ENCODE measurements around the gene TIMM13. TPM values are rescaled to one million over a fixed set of nuclear protein-coding genes. Genes with fewer than 3 reads are reported as not detected.

Gene TIMM13
- total and polyA plus RNA-seq, 4 donors, result 27.2 to 103 (median 80.8) TPM

DNA sequence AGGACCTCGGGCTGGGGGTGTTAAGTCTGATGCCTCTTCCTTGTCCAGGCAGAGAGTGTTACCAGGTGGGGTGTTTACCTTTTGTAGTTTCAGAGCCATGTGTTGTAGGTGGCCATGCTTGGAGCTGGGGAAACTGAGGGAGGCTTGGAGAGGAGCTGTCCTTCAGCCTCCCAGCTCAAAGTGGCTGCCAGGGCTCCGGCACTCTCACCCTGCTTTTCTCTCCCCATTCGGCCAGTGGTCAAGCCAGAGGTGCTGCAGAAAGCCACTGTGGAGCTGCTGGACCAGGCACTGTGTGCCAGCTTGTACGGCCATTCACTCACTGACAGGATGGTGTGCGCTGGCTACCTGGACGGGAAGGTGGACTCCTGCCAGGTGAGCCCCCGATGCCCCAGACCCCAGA lies 17.4 kb downstream of the TIMM13 start:
- H3K27ac ChIP-seq (ENCODE audit: low read depth in 1 of 2, low read length in 1 of 2), result no peak overlapping the region
- no peaks in the 10 kb centered on the region for H3K27me3 ChIP-seq (ENCODE audit: control insufficient read depth in 3 of 3, insufficient read depth in 3 of 3, low read length in 2 of 3)
- ATAC-seq (ENCODE audit: insufficient read depth, low FRiP score), result no peak
- H3K9me3 ChIP-seq (ENCODE audit: control insufficient read depth in 4 of 4, insufficient read depth in 3 of 4, low read length in 3 of 4), result peaks cover 0 to 5% (median 0%) of the 10 kb centered on the region in 4 donors
- H3K9ac ChIP-seq (ENCODE audit: insufficient read depth in 1 of 2, low read length in 2 of 2), result no peak overlapping the region
- no peaks in the 10 kb centered on the region for H3K36me3 ChIP-seq (ENCODE audit: control insufficient read depth in 4 of 4, insufficient read depth in 4 of 4, low read length in 4 of 4)
- TF ChIP-seq, protein P1, sequence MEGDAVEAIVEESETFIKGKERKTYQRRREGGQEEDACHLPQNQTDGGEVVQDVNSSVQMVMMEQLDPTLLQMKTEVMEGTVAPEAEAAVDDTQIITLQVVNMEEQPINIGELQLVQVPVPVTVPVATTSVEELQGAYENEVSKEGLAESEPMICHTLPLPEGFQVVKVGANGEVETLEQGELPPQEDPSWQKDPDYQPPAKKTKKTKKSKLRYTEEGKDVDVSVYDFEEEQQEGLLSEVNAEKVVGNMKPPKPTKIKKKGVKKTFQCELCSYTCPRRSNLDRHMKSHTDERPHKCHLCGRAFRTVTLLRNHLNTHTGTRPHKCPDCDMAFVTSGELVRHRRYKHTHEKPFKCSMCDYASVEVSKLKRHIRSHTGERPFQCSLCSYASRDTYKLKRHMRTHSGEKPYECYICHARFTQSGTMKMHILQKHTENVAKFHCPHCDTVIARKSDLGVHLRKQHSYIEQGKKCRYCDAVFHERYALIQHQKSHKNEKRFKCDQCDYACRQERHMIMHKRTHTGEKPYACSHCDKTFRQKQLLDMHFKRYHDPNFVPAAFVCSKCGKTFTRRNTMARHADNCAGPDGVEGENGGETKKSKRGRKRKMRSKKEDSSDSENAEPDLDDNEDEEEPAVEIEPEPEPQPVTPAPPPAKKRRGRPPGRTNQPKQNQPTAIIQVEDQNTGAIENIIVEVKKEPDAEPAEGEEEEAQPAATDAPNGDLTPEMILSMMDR (IDR thresholded peaks at IDR 0.05; ENCODE audit: control extremely low read depth, extremely low read depth), result no peak
- H3K4me1 ChIP-seq (ENCODE audit: control insufficient read depth in 5 of 5, insufficient read depth in 5 of 5, low read length in 5 of 5), result no peaks in the 10 kb centered on the region
- DNase-seq, result no peak
- H3K4me3 ChIP-seq, result no peak overlapping the region
- 91 to 92% methylated on average over 7 of the region's 7 CpGs for WGBS, 2 donors

DNA sequence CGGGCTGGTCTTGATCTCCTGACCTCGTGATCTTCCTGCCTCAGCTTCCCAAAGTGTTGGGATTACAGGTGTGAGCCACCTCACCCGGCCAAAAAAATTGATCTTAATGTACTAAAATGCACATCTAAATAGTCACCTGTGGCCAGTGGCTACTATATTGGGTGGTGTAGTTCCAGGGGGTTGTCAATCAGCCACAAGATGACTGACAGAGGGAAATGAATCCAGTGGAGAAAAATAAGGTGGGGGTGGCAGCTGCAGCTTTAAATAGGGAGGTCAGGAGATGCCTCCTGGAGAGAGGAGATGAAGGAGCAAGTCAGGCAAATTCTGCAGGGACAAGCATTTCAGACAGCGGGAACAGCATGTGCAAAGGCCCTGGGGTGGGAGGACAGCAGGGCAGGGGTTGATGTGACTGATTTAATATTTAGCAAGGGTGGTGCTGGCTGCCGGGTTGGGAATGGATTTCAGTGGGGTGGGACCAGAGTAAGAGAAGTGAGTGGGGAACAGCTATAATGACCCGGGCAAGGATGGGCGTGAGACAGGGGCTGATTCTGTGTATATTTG lies 18.0 kb downstream of the TIMM13 start:
- no peaks in the 10 kb centered on the region for H3K4me1 ChIP-seq (ENCODE audit: control insufficient read depth in 5 of 5, insufficient read depth in 5 of 5, low read length in 5 of 5)

DNA sequence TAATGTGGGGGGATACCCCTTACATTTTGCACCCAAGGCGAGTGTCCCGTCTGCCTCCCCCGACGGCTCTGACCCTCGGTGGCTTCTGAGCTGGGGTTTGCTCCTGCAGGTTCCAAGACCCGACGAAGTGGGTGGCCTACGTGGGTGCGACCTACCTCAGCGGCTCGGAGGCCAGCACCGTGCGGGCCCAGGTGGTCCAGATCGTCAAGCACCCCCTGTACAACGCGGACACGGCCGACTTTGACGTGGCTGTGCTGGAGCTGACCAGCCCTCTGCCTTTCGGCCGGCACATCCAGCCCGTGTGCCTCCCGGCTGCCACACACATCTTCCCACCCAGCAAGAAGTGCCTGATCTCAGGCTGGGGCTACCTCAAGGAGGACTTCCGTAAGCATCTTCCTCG lies 19.1 kb downstream of the TIMM13 start:
- H3K36me3 ChIP-seq (ENCODE audit: control insufficient read depth in 4 of 4, insufficient read depth in 4 of 4, low read length in 4 of 4), result no peaks in the 10 kb centered on the region
- TF ChIP-seq, protein P1 (IDR thresholded peaks at IDR 0.05; ENCODE audit: control extremely low read depth, extremely low read depth), result no peak
- no peaks in the 10 kb centered on the region for H3K4me1 ChIP-seq (ENCODE audit: control insufficient read depth in 5 of 5, insufficient read depth in 5 of 5, low read length in 5 of 5)
- H3K27ac ChIP-seq (ENCODE audit: low read depth in 1 of 2, low read length in 1 of 2), result no peak overlapping the region
- no peak overlapping the region for H3K4me3 ChIP-seq
- H3K9ac ChIP-seq (ENCODE audit: insufficient read depth in 1 of 2, low read length in 2 of 2), result no peak overlapping the region
- no peak for ATAC-seq (ENCODE audit: insufficient read depth, low FRiP score)
- 79 to 87% methylated on average over 25 of the region's 25 CpGs for WGBS, 2 donors
- DNase-seq, result no peak
- peaks cover 0 to 5% (median 0%) of the 10 kb centered on the region in 4 donors for H3K9me3 ChIP-seq (ENCODE audit: control insufficient read depth in 4 of 4, insufficient read depth in 3 of 4, low read length in 3 of 4)
- H3K27me3 ChIP-seq (ENCODE audit: control insufficient read depth in 3 of 3, insufficient read depth in 3 of 3, low read length in 2 of 3), result no peaks in the 10 kb centered on the region

More for the DNA sequence above, 18.0 kb downstream of the TIMM13 start:
- ATAC-seq (ENCODE audit: insufficient read depth, low FRiP score) (no peak), DNase-seq (no peak)
- H3K4me3 ChIP-seq, result no peak overlapping the region
- TF ChIP-seq, protein P1 (IDR thresholded peaks at IDR 0.05; ENCODE audit: control extremely low read depth, extremely low read depth), result no peak
- H3K27ac ChIP-seq (ENCODE audit: low read depth in 1 of 2, low read length in 1 of 2), result no peak overlapping the region
- peaks cover 0 to 5% (median 0%) of the 10 kb centered on the region in 4 donors for H3K9me3 ChIP-seq (ENCODE audit: control insufficient read depth in 4 of 4, insufficient read depth in 3 of 4, low read length in 3 of 4)
- H3K9ac ChIP-seq (ENCODE audit: insufficient read depth in 1 of 2, low read length in 2 of 2), result no peak overlapping the region
- 87 to 96% methylated on average over 7 of the region's 7 CpGs for WGBS, 2 donors
- H3K36me3 ChIP-seq (ENCODE audit: control insufficient read depth in 4 of 4, insufficient read depth in 4 of 4, low read length in 4 of 4), result no peaks in the 10 kb centered on the region
- no peaks in the 10 kb centered on the region for H3K27me3 ChIP-seq (ENCODE audit: control insufficient read depth in 3 of 3, insufficient read depth in 3 of 3, low read length in 2 of 3)

DNA sequence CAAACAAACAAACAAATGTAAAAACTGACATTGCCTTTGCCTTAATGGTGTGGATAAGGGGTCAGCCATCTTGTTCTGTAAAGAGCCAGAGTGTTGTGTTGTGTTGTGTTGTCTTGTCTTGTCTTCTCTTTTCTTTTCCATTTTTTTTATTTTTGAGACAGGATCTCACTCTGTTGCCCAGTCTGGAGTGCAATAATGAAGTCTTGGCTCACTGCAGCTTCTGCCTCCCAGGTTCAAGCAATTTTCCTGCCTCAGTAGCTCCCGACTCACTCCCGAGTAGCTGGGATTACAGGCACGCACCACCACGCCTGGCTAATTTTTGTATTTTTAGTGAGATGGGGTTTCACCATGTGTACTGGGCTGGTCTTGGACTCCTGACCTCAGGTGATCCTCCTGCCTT lies 27.8 kb downstream of the TIMM13 start:
- no peak overlapping the region for H3K9ac ChIP-seq (ENCODE audit: insufficient read depth in 1 of 2, low read length in 2 of 2)
- H3K4me3 ChIP-seq, result no peak overlapping the region
- TF ChIP-seq, protein P1 (IDR thresholded peaks at IDR 0.05; ENCODE audit: control extremely low read depth, extremely low read depth), result no peak
- 97 to 99% methylated on average over 4 of the region's 4 CpGs for WGBS, 2 donors
- no peaks in the 10 kb centered on the region for H3K27me3 ChIP-seq (ENCODE audit: control insufficient read depth in 3 of 3, insufficient read depth in 3 of 3, low read length in 2 of 3)
- H3K27ac ChIP-seq (ENCODE audit: low read depth in 1 of 2, low read length in 1 of 2), result no peak overlapping the region
- H3K9me3 ChIP-seq (ENCODE audit: control insufficient read depth in 4 of 4, insufficient read depth in 3 of 4, low read length in 3 of 4), result no peaks in the 10 kb centered on the region
- H3K36me3 ChIP-seq (ENCODE audit: control insufficient read depth in 4 of 4, insufficient read depth in 4 of 4, low read length in 4 of 4), result no peaks in the 10 kb centered on the region
- H3K4me1 ChIP-seq (ENCODE audit: control insufficient read depth in 5 of 5, insufficient read depth in 5 of 5, low read length in 5 of 5), result no peaks in the 10 kb centered on the region
- ATAC-seq (ENCODE audit: insufficient read depth, low FRiP score) (no peak), DNase-seq (no peak)

Measured in lung (tissue), 12 donors.